IMR-90 (cell line): ENCODE results near the gene BCL2L13.

Source experiments
- BHLHE40 ChIP-seq: fragments of 150-350 bp; IDR thresholded peaks from 2 replicates; pipeline ENCODE4 v1.6.1; 2016; ENCODE audit warnings: mild to moderate bottlenecking, low read depth, low read length
- CEBPB ChIP-seq: IDR thresholded peaks from 2 replicates; pipeline ENCODE4 v1.6.1; 2012; ENCODE audit warnings: low read depth, low read length, improper control_type of control experiment
- CTCF ChIP-seq: conservative IDR thresholded peaks from 2 replicates; pipeline ENCODE4 v1.5.1; 2012; ENCODE audit warnings: mild to moderate bottlenecking, low read depth, low read length, improper control_type of control experiment
- ELK1 ChIP-seq: fragments of 150-350 bp; IDR thresholded peaks from 2 replicates; pipeline ENCODE4 v1.6.1; 2016; ENCODE audit warnings: low read depth, mild to moderate bottlenecking, low read length, moderate library complexity, borderline replicate concordance
- FOS ChIP-seq: fragments of 150-350 bp; IDR thresholded peaks from 2 replicates; pipeline ENCODE4 v1.6.1; 2016; ENCODE audit warnings: low read depth, low read length
- MAFK ChIP-seq: IDR thresholded peaks from 2 replicates; pipeline ENCODE4 v1.6.1; 2012; ENCODE audit warnings: low read depth, low read length, improper control_type of control experiment
- MAZ ChIP-seq: IDR thresholded peaks from 2 replicates; pipeline ENCODE4 v1.6.1; 2012; ENCODE audit warnings: low read depth, mild to moderate bottlenecking, low read length, improper control_type of control experiment, moderate library complexity, borderline replicate concordance
- MXI1 ChIP-seq: IDR thresholded peaks from 2 replicates; pipeline ENCODE4 v1.6.1; 2012; ENCODE audit warnings: low read depth, mild to moderate bottlenecking, low read length, moderate library complexity, borderline replicate concordance
- POLR2A ChIP-seq: IDR thresholded peaks from 2 replicates; pipeline ENCODE4 v1.6.1; 2012; ENCODE audit warnings: mild to moderate bottlenecking, low read depth, low read length
- RAD21 ChIP-seq: IDR thresholded peaks from 2 replicates; pipeline ENCODE4 v1.6.1; 2012; ENCODE audit warnings: low read length, improper control_type of control experiment
- RCOR1 ChIP-seq: IDR thresholded peaks from 2 replicates; pipeline ENCODE4 v1.6.1; 2012; ENCODE audit warnings: mild to moderate bottlenecking, low read length, improper control_type of control experiment; ENCODE audit not compliant: insufficient replicate concordance
- RFX5 ChIP-seq: IDR thresholded peaks from 2 replicates; pipeline ENCODE4 v1.8.0; 2012; ENCODE audit warnings: low read depth, mild to moderate bottlenecking, low read length, moderate library complexity
- SMC3 ChIP-seq: fragments of 150-350 bp; IDR thresholded peaks from 2 replicates; pipeline ENCODE4 v1.6.1; 2016; ENCODE audit warnings: low read depth, mild to moderate bottlenecking, antibody characterized with exemption, low read length, moderate library complexity
- USF2 ChIP-seq: fragments of 150-350 bp; IDR thresholded peaks from 2 replicates; pipeline ENCODE4 v1.6.1; 2017; ENCODE audit warnings: mild to moderate bottlenecking, antibody characterized with exemption, low read length, low read depth

- TF ChIP-seq CTCF = no peak
- TF ChIP-seq RCOR1 = no peak
- no peak for TF ChIP-seq RFX5
- TF ChIP-seq POLR2A = no peak
- no peak for TF ChIP-seq MXI1
- TF ChIP-seq ELK1 = no peak
- no peak for TF ChIP-seq RAD21
- TF ChIP-seq USF2 = no peak
- TF ChIP-seq SMC3 = no peak
- TF ChIP-seq MAZ = no peak
- no peak for TF ChIP-seq FOS
- TF ChIP-seq CEBPB = no peak
- TF ChIP-seq MAFK = no peak
- no peak for TF ChIP-seq BHLHE40
These were observed 45.7 kb downstream of the BCL2L13 start for GRCh38 chr22:17684245-17684644.
